Pons (tissue), 1 donor: ENCODE results near the gene DTNB.

ENCODE experiments used
- DNase-seq: peaks from one replicate; pipeline ENCODE4 v3.0.0-alpha.2; 2016; ENCODE audit warnings: low spot score

Gene DTNB

DNA sequence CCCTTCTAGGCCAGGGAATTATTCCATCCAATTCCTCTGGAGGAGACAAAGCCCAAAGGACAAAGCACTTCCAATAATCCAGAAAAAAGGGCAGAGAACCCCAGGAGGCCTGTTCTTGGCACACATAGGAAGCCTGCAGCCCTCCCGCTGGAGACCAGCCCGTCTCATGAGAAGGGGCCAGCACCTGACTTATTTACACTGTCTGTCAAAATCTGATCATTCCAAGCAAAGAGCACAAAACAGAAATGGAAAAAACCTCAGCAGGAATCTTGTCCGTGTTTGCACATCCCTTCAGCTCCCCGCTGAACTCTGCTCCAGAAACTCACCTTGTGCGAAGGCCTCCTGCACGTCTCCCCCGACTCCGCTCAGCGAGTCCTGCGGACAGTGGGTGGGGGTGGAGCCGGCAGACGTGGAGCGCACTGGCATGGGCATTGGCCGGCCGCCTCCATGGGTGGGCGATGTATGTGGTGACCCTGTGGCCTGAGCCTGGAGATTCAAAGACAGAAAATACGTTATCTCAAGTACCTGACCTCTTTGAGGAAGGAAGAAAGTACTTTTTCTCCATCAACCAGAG lies 285.4 kb downstream of the DTNB start:
- DNase-seq = no peak

DNA sequence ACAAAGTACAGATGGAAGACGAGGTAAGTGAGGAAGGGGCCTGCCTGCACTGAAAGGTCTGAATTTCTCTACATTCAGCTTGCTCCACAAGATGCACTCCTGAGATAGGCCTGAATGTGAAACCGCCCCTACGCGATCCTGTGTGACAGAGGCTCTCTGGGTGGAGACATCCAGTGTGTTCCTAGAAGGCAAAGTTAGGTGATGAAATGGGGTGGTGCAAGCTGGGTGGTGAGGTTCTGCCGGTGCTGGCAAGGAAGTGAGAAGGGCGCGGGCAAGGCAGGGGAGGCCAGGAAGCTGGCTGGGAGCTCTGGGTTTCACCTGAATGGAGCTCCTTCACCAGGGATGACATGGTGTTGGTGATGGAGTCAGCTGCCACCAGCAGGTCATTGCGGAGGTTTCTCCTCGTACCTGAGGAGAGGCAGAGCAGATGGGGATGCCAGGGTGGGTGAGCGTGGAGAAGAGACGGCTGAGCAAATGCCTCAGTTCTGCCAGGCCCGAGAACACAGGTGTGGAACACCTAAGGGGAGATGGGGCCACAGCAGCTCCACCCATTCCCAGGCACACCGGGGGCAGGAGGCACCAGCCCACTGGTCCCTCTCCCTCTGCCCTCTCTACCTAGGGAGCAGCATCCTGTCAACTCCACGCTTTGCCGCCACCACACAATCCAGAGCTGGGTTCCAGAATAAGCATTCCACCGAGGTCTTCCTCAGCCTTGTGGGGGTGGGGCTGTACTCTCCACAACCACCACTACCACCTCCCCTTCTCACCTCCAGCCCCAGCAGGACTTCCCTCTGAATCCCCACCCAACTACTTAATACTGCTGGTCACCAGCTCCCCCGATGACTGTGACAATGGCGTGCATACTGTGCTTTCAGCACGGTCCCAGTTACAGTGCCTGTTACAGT lies 286.2 kb downstream of the DTNB start:
- no peak for DNase-seq

DNA sequence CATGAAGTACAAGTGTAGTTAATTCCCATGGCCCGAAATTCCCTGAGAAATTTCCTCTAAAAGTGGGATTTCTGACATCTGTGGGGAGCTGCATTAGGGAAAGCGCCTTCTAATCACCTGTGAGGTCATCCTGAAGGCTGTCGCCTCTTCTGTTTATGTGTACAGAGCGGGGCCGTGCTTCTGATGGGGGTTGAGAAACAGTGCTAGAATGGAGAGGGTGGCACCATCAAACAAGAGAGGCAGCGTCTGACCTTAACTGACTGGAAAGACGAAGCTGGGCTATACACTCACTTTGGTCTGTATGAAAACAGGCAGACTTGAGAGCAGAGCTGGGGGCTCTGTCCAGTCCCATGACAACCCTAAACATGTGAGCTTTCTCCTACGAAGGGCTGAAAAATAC lies 287.5 kb downstream of the DTNB start:
- no peak for DNase-seq

DNA sequence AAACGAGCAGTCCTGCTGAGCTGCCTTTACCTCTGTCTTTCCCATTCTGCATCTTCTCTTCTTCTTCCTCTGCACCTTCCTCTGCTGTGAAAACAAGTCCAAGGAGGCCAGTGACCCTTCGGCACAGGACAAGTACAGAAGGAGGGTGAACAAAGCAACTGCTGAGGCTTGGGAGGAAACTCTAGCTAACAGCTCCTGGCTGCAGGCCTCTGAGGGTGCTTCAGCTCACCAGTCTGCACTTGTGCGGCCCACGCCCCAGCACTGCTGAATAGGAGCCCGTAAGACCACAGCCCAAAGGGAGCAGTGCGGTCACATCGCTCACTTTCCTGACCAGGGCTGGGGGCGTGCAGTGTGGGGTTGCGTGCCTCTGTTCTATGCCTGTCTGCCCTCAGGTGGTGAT lies 289.6 kb downstream of the DTNB start:
- no peak for DNase-seq

DNA sequence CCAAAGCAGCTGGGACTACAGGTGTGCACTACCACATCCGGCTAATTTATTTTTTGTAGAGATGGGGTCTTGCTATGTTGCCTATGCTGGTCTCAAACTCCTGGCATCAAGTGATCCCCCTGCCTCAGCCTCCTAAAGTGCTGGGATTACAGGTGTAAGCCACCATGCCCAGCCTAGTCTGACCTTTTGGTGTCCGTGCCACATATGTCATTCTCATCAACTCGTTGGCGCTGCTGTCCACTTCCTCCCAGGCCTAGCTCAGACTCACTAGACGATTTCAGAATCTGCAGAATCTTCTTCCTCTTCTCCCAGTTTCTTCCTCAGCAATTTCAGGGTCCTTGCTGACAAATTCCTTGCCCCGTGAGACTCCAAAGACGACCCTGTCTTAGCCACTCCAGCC lies 291.9 kb downstream of the DTNB start:
- no peak for DNase-seq

DNA sequence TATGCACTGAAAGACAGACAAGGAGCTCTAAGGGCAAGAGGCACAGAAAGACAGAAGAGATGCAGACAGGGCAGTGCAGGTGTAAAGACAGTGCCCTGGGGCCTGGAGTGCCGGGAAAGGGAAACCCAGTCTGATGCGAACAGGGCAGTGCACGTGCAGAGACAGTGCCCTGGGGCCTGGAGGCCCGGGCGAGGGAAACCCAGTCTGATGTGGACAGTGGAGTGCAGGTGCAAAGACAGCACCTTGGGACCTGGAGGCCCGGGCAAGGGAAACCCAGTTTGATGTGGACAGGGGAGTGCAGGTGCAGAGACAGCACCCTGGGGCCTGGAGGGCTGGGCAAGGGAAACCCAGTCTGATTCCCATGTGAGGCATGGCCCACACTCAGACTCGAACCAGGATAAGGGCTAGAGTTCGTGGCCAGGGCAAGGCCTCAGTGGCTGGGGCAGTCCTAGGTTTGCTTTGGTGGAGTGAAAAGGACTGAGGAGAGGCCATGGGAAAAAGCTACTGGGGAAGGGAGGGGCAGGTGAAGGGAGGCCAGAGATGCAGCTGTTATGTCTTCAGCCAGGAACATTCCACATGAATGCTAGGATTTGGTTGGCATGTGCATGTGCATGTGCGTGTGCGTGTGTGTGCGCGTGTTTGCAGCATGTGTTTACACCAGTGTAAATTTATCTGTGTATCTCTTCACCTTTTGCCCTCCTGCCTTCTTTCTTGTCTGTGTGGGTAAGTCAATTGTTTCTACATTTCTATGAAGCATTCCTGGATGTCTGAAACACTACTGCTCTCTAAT lies 292.6 kb downstream of the DTNB start:
- DNase-seq = no peak

DNA sequence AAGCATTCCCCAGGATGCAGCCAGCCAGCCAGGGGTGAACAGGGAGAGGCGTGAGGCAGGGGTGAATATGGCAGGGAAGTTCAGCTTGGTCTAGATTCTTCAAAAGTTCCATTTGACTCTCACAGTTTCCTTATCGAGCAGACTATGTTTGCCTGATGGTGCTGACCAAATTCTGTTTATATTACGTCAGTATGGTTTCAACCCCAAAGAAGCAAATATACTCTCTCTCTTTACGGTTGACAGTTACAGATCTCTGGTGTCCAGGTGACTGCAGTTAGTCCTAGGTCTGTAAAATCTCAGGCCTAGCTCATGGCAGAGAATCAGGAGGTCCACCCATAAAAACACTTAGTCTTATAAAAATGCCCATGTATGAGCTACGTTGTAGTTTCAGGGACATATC lies 293.4 kb downstream of the DTNB start:
- no peak for DNase-seq

DNA sequence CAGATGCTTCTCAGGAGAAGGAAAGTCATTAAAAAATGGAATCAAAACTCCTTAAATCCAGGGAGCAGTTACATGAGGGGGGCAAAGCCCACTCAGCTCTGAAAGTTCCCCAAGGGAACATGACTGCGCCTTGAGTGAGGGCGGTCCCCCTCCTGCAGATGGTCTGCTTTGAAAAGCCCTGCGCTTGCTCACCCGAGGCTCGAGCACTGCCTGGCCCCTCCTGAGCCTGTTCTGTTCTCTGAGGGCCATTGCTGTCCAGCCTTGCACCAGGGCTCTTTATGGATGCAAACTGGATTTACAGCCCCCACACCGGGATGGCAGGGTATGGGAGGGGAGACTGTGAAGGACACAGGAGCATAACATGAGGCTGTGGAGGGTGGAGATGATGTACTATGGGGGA lies 293.8 kb downstream of the DTNB start:
- DNase-seq = no peak

DNA sequence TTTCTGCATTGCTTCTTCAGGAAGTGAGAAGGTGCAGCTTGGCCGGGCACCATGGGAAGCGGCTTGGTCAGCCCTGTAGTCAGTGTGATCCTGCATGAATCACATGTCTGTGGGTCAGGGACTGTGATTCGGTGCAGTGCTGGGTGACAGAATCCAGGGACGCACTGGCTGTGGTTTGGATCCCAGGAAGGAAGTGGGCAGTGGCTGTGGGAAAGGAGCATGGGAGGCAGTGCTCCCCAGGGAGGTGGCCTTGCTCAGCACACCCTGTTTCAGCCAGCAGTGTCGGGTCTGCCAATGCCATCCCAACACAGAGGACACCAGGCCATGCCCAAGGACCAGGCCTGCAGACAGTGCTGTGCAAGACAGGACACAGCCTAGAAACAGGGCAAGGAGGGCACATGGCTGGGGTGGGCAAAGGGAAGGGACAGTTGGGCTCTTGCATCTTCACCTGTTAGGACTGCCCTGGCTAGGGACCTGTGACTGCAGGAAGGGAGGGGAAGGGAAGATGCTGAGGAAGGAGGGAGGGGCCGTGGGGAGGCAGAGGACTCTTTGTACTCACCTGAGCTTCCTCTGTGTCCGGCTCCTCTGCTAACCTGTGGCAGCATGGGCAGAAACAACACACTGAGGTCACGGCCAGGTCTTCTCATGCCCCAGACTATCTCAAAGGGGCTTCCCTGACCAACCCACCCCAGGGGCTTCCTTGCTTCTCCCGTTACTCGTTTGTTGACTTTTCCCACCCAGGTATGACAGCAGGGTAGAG lies 294.5 kb downstream of the DTNB start:
- DNase-seq = no peak

DNA sequence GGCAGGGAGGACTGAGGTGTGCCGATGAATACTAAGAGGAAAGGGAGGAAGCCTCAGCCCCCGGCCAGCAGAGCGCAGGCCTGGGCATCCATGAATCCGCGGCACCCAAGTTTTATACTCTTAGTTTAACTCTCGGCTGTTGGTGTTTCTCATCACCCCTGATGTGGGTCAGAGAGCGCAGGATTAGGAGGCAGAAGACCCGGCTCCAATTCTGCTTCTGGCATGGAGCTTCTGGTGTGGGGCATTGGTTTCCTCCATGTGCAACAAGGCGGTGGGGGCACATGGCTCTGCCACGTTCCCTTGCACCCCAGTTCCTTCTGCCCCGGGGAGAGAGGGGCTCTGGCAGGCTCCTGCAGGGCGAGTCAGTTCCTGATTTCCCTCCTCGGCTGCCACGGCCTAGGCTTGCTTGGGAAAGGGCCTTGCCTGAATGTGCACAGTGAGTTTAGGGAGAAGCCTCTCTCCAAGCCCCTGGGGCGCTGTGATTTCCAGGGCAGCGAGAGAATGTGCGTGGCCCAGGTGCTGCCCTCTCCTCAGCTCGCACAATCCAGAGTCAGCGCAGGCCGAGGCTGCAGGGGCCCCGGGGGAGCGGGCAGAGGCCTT lies 295.5 kb downstream of the DTNB start:
- DNase-seq = no peak

DNA sequence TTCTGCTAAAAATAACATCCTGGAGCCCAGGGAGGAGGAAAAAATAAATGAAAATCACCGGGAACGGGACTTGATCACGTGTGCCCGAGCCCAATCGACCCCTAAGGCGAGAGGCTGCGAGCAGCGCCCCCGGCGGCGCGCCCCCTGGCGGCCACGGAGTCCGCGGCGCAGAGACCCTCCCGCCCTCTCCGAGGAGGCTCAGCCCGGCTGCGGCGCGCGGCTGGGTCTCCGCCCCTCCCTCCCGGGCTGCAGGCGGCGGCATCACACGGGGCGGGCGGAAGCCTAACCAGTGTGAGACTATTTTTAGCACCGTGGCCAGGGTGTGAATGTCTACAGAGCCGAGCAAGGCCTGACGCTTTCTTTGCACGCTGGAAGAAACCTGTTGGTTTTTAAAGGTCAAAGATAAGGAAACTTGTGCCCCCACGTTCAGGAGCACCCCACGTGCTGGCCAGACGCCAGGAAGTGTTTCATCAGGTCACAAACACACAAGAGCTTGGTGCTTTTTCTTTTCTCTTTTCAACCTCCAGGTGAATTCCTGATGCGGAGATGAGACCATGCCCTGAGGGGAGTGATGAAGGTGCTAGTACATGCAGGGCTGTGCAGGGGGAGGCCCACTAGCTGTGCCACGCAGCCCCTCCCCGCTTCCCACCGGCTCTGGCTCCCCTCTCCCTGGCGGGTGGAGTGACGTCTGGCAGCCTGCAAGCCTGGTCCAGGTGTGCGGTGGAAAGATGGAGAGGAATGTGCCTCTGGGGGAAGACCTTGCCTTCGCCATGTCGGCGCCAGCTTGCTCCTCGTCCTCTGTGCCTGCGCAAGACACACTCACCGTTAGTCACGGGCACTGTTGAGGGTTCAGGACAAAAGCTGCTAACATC lies 296.4 kb downstream of the DTNB start:
- DNase-seq = peak; percentile 81

DNA sequence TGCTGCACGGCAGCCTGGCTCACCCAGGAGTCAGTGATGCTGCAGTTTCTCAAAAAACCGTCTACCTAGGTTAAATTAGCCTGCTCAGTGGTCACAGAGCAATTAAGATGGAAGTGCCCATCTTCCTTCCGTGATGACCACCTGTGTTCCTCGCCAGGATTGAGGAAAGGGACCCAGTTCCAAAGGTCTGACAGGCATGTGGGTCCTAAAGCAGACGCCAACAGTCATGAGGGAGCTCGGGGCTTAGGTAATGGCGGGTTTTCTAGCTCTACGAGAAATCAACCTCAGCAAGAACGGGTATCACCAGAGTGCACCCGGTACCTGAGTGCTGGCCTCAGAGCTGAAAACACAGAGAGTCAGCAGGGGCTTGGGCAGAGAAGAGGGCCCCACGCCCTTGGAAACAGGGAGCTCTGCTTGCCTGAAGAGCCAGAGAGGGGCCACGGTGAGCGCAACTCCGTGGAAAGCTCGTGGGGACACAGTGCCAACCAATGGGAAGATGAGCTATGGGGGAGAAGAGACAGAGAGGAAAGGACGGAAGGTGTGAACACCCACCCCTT lies 297.3 kb downstream of the DTNB start:
- DNase-seq = no peak

DNA sequence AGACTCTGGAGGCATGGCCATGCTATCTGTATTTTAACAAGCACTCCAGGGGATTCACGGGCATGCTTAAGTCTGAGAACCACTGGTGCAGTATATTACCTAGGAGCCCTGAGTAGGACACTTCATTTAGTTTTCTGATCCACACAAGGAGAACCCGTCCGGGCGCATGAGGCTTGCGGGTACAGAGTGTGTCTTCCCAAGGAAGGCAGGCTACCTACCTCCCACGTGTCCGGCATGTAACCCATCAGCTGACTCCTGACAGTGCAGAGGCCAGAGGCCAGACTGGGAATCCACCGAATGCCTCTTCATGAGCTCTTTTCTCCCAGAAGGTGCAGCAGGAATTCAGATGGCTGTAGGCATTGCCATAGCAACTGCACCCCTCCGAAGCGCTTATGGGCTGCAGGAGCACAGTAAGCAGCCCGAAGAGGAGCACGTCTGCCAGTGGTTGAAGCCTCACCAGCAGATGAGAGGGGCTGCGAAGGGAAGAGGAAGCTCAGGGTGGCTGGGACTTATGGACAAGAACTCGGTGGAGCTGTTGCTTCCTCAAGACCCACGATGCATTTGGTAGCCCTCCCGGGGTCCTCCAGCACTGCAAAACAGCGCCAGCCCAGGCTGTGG lies 297.9 kb downstream of the DTNB start:
- DNase-seq = no peak

DNA sequence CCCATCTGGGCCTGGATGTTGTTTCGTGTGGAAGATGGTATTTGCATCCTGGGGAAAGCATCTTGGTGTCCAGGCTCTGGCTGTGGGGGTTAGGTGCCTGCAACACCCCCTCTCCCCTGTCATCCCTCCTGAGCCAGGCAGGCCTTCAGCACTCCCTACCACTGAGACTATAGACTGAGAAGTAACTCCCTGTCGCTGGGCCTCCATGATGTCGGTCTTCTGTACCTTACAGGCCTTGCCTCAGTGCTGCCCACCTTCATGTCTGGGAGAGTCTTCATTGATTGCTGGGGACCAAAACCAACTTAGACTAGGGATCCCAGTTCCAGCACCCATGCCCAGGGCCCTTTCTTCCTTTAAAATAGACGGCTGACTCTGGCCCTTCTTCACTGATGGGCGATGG lies 298.6 kb downstream of the DTNB start:
- DNase-seq = no peak

DNA sequence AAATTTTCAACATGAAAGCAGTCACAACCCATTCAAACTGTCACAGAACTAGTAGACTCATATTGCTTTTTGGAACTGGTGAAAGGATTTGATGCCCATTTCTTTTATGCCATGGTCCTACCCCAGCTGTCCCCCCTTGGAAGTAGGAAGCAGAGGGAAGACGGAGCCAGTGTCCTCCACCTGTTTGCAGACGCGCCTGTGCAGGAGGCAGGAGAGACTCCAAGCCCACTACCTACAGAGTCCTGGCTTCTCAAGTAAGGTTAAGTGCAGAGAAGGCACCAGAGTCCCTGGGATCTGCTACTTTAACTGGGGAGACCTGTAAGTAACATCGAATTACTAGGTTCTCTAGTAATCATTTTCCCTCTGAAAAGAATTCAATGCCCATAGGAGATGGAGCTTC lies 299.0 kb downstream of the DTNB start:
- DNase-seq = no peak

DNA sequence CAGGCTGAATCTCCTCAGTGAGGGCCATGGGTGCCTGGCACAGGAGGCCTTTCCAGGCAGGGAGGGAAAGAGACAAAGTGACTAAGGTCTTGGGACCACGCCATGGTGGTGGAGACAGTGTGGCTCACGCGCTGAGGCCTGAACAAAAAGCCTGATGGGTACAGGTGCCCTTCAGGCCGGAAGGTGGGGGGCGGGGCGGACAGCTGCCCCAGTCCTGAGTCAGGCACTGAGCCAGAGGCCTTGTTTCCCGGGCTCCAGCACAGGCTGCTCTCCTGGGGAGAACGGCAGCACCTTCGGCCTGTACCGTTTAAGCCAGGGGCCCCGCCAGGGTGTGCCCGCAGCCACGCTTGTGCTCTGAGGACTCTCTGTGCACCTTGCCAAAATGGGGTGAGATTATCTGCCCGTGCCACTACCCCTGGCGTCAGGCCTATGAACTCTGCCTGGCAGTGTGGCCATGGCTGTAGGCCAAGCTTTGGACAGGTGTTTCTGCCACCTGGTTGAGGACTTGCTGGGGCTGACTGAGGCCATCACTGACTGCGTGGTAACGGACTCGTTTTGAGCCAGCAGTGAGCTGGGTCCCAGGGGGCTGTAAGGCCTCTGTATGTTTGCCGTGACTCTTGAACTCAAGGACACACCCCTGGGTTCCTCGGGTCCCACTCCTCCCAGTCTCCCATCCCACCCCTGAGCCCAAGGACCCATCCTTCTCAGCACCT lies 300.0 kb downstream of the DTNB start:
- no peak for DNase-seq

DNA sequence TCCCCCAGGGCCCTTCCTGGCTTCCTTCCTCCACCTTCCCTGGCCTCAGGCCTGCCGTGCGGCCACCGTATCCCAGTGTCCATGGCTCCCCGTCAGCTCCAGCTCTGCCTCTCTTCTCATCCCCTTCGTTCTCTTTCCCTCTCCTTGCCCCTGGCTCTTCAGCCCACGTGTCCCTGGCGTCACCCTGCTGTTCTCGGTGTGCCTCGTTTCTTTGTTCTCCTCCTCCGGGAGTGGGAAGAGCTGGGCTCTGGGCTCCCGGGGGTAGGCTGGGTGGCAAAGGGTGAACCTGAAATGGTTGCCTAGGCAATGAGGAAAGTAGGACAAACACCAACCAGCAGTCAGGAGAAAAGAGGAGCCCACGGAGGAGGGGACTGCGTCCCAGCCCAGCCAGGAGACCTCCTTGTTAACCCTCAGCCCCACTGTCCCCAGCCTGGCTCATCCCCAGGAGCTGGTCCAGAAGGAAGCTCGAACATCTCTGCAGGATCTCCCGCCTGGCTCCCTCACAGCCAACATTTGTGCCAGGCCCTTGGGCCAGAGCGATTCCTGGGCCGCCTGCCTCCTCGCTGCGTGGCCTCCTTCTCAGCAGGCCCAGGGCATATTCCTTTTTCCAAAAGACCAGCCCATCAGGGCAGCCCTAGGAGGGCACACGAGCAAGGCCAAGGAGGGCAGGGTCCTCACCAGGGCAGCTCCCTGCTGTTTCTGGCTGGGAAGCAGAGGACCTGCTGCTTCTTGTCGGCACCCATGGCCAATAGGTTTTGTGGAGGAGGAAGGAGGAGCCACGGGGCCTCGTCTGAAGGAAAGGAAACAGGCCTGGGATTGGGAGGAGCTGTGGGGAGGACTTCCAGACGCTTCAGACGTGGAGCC lies 300.7 kb downstream of the DTNB start:
- no peak for DNase-seq
